B cell (primary cell): ENCODE measurements around the gene NUBPL. TPM values are rescaled to one million over a fixed set of nuclear protein-coding genes. Genes with fewer than 3 reads are reported as not detected.

Experiments used
- ATAC-seq: fragments of 200-7000 bp; cut with Tn5 transposase; one replicate; pipeline ENCODE4 v1.10.0; 2021; ENCODE audit warnings: low read depth, mild to moderate bottlenecking, moderate number of reproducible peaks, moderate library complexity
- CTCF ChIA-PET: fragments of 350-600 bp; sonication (Branson Sonifier 250); formaldehyde crosslinking; loops from one replicate; lab custom pipeline; 2021; ENCODE audit warnings: antibody characterized with exemption, inconsistent platforms; lab: Charles Lee
- POLR2A ChIA-PET: fragments of 350-600 bp; sonication (Branson Sonifier 250); formaldehyde crosslinking; loops from one replicate; lab custom pipeline; 2021; ENCODE audit warnings: antibody characterized with exemption; lab: Charles Lee
- DNase-seq: peaks from one replicate; pipeline ENCODE4 v3.0.0; 2013
- H2AFZ ChIP-seq: 2 replicates; pipeline ENCODE4 v1.6.1; 2012; ENCODE audit warnings: mild to moderate bottlenecking, low read depth, low read length; ENCODE audit not compliant: insufficient read depth, poor library complexity, severe bottlenecking
- H3K27ac ChIP-seq, 2 donors: 1 replicate in 1 of 2; 2 replicates in 1 of 2; pipeline ENCODE4 v1.5.1; 2012 to 2013; ENCODE audit warnings: low read length in 2 of 2, mild to moderate bottlenecking in 2 of 2, moderate library complexity in 1 of 2
- H3K27me3 ChIP-seq, 4 experiments: fragments of 200-600 bp in 1 of 4; sonication (generic) in 1 of 4; replicated peaks in 1 of 4; 1 replicate in 2 of 4; 2 replicates in 2 of 4; pipeline versions ENCODE4 v1.6.1 to v1.7.0; 2013 to 2016; ENCODE audit warnings: low read length in 3 of 4, mild to moderate bottlenecking in 2 of 4, mixed read lengths in 1 of 4, moderate library complexity in 1 of 4; ENCODE audit not compliant: insufficient read depth in 4 of 4, control insufficient read depth in 3 of 4; ENCODE audit errors: control extremely low read depth in 1 of 4
- H3K36me3 ChIP-seq, 2 experiments: replicated peaks in 1 of 2; 1 replicate in 1 of 2; 2 replicates in 1 of 2; pipeline versions ENCODE4 v1.6.1 to v1.7.1; 2013; ENCODE audit warnings: low read length in 1 of 2; ENCODE audit not compliant: insufficient read depth in 2 of 2, control insufficient read depth in 1 of 2; ENCODE audit errors: control extremely low read depth in 1 of 2, extremely low read depth in 1 of 2
- H3K4me1 ChIP-seq, 2 donors: fragments of 200-600 bp in 1 of 2; sonication (generic) in 1 of 2; 1 replicate in 1 of 2; 2 replicates in 1 of 2; pipeline versions ENCODE4 v1.5.1 to v1.6.1; 2013 to 2017; ENCODE audit warnings: low read length in 2 of 2; ENCODE audit not compliant: control insufficient read depth in 2 of 2, insufficient read depth in 2 of 2
- H3K4me2 ChIP-seq: replicated peaks from 2 replicates; pipeline ENCODE3; 2012; ENCODE audit warnings: mild to moderate bottlenecking, low read depth, low read length; ENCODE audit not compliant: poor library complexity, severe bottlenecking
- H3K4me3 ChIP-seq, 5 experiments: fragments of 200-600 bp in 1 of 5; sonication (generic) in 1 of 5; 1 replicate in 3 of 5; 2 replicates in 2 of 5; pipeline versions ENCODE4 v1.5.1 to v1.7.0; 2011 to 2016; ENCODE audit warnings: low read length in 4 of 5, mild to moderate bottlenecking in 4 of 5, low read depth in 2 of 5, control low read depth in 1 of 5, moderate library complexity in 1 of 5; ENCODE audit not compliant: insufficient read depth in 1 of 5; ENCODE audit errors: control extremely low read depth in 1 of 5, extremely low read depth in 1 of 5
- H3K79me2 ChIP-seq: fragments of 200-600 bp; sonication (generic); one replicate; pipeline ENCODE4 v1.6.0; 2016; ENCODE audit warnings: low read length; ENCODE audit not compliant: control insufficient read depth, insufficient read depth
- H3K9ac ChIP-seq: fragments of 200-600 bp; sonication (generic); 2 replicates; pipeline ENCODE4 v1.6.1; 2017; ENCODE audit warnings: mild to moderate bottlenecking, low read length, moderate library complexity
- H3K9me3 ChIP-seq, 3 donors: one replicate each; pipeline versions ENCODE4 v1.6.1 to v1.7.1; 2013; ENCODE audit warnings: low read length in 2 of 3; ENCODE audit not compliant: control insufficient read depth in 2 of 3, insufficient read depth in 1 of 3; ENCODE audit errors: control extremely low read depth in 1 of 3
- H4K20me1 ChIP-seq: 2 replicates; pipeline ENCODE4 v1.6.0; 2012; ENCODE audit warnings: mild to moderate bottlenecking, low read length; ENCODE audit not compliant: insufficient read depth, control insufficient read depth, poor library complexity, severe bottlenecking
- H3K27ac Mint-ChIP-seq: one replicate; pipeline ENCODE4 v1.8.0; 2021; ENCODE audit warnings: mixed read lengths
- H3K27me3 Mint-ChIP-seq: one replicate; pipeline ENCODE4 v1.8.0; 2021; ENCODE audit warnings: mixed read lengths
- H3K4me1 Mint-ChIP-seq: one replicate; pipeline ENCODE4 v1.8.0; 2021; ENCODE audit warnings: mixed read lengths
- H3K4me3 Mint-ChIP-seq: one replicate; pipeline ENCODE4 v1.8.0; 2021; ENCODE audit warnings: mixed read lengths
- H3K9me3 Mint-ChIP-seq: one replicate; pipeline ENCODE4 v1.8.0; 2022; ENCODE audit warnings: mixed read lengths; ENCODE audit not compliant: insufficient read depth
- EZH2 ChIP-seq: IDR thresholded peaks from 2 replicates; pipeline ENCODE4 v1.6.1; 2012; ENCODE audit warnings: borderline replicate concordance, low read depth, mild to moderate bottlenecking, moderate library complexity, low read length; ENCODE audit not compliant: insufficient read depth, poor library complexity, severe bottlenecking
- WGBS: methylation state at CpG from one replicate; pipeline ENCODE4 v1.1.5; 2013; ENCODE audit warnings: missing lambda C conversion rate; ENCODE audit not compliant: insufficient coverage; 5-methylcytosine and 5-hydroxymethylcytosine counted together
- intact Hi-C: fragments of 100-400 bp; cut with micrococcal nuclease; formaldehyde crosslinking; loops from one replicate; pipeline ENCODE4 v1.10.0; 2022
- polyA plus RNA-seq: library from polyadenylated mRNA; depleted of rRNA; stranded (reverse); fragments of >200 nt; gene quantifications from 2 replicates; pipeline ENCODE4 v1.2.3, GENCODE V29; 2012
- total RNA-seq, 2 donors: library from RNA; stranded (reverse); fragments of 120-200 nt in 1 of 2; gene quantifications; 1 replicate in 1 of 2; 2 replicates in 1 of 2; pipeline versions ENCODE4 v1.2.3 to v1.2.4, GENCODE V29; 2013 to 2022
- TF ChIP-seq, protein P1 (sequence below): fragments of 200-600 bp; IDR thresholded peaks from one replicate; pipeline ENCODE4 v1.8.0; 2022; ENCODE audit warnings: antibody characterized with exemption, mild to moderate bottlenecking

The NUBPL gene
- total and polyA plus RNA-seq, 2 donors (not counting 1 experiment from before 2014, with no cell fraction given), result 1.9 to 14.2 TPM

- Mint-ChIP-seq H3K4me3 (no peak overlapping the region), H3K27ac (no peak overlapping the region), H3K9me3 (no peaks in the 10 kb centered on the region), H3K27me3 (peaks cover 18% of the 10 kb centered on the region), H3K4me1 (no peaks in the 10 kb centered on the region)
- Histone ChIP-seq H3K9ac (no peak overlapping the region), H3K9me3 (no peaks in the 10 kb centered on the region), H4K20me1 (no peaks in the 10 kb centered on the region), H3K4me1 (no peaks in the 10 kb centered on the region), H3K27me3 (peaks cover 0 to 2% (median 0%) of the 10 kb centered on the region in 4 experiments), H3K4me2 (no peak overlapping the region), H2AFZ (no peak overlapping the region), H3K79me2 (no peaks in the 10 kb centered on the region), H3K4me3 (no peak overlapping the region), H3K36me3 (no peaks in the 10 kb centered on the region), H3K27ac (no peak overlapping the region)
- no peak for ATAC-seq
- intact Hi-C loops, result no loop called here
- no peak for DNase-seq
- no peak for TF ChIP-seq EZH2
- TF ChIP-seq, protein P1, sequence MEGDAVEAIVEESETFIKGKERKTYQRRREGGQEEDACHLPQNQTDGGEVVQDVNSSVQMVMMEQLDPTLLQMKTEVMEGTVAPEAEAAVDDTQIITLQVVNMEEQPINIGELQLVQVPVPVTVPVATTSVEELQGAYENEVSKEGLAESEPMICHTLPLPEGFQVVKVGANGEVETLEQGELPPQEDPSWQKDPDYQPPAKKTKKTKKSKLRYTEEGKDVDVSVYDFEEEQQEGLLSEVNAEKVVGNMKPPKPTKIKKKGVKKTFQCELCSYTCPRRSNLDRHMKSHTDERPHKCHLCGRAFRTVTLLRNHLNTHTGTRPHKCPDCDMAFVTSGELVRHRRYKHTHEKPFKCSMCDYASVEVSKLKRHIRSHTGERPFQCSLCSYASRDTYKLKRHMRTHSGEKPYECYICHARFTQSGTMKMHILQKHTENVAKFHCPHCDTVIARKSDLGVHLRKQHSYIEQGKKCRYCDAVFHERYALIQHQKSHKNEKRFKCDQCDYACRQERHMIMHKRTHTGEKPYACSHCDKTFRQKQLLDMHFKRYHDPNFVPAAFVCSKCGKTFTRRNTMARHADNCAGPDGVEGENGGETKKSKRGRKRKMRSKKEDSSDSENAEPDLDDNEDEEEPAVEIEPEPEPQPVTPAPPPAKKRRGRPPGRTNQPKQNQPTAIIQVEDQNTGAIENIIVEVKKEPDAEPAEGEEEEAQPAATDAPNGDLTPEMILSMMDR, result no peak
- ChIA-PET CTCF (interaction anchor here (0.9 kb wide), 1 partner anchor 707 kb away, joined by 4 read pairs; no protein-coding TSS in a partner anchor), POLR2A (no interaction called here)
- no CpG with 5 or more reads among the region's 3 CpGs for WGBS
Observed at GRCh38 chr14:31544816-31545215, 16.4 kb upstream of the NUBPL start.

DNA sequence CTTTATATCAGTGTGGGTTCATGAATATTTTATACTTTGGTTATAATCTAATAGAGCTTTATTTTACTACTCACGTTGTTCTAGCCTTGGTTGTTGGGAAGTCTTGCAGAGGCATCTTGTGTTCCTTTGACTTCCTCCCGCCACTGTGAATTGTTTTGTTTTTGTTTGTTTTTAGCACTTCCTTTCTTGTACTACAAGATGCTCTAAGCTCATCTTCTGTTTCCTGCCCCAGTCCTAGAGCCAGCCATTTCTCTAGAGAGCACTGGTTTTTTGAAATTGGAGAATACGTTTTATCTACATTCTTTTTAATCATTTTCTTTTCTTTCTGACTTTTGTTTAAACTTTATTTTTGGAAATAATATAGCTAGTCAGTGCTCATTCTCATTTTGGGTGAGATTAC lies 15.9 kb upstream of the NUBPL start:
- Histone ChIP-seq H3K36me3 (no peaks in the 10 kb centered on the region), H3K27ac (no peak overlapping the region), H4K20me1 (no peaks in the 10 kb centered on the region), H3K79me2 (no peaks in the 10 kb centered on the region), H3K27me3 (peaks cover 0 to 2% (median 0%) of the 10 kb centered on the region in 4 experiments), H3K4me1 (no peaks in the 10 kb centered on the region), H3K4me2 (no peak overlapping the region), H2AFZ (no peak overlapping the region), H3K9ac (no peak overlapping the region), H3K9me3 (no peaks in the 10 kb centered on the region), H3K4me3 (no peak overlapping the region)
- no peaks in the 10 kb centered on the region for H3K4me1 Mint-ChIP-seq
- H3K27ac Mint-ChIP-seq, result no peak overlapping the region
- CTCF ChIA-PET, result interaction anchor here (0.9 kb wide), 1 partner anchor 706 kb away, joined by 4 read pairs; no protein-coding TSS in a partner anchor
- TF ChIP-seq, protein P1, result no peak
- no peak for TF ChIP-seq EZH2
- DNase-seq (no peak), ATAC-seq (no peak)
- intact Hi-C loops, result no loop called here
- WGBS, result no CpG with 5 or more reads among the region's 3 CpGs
- peaks cover 24% of the 10 kb centered on the region for H3K27me3 Mint-ChIP-seq
- POLR2A ChIA-PET, result no interaction called here
- H3K9me3 Mint-ChIP-seq, result no peaks in the 10 kb centered on the region
- no peak overlapping the region for H3K4me3 Mint-ChIP-seq
